Measurements from ENCODE around the gene QPCTL.
A peak's percentile ranks its signal among the peaks of the same experiment; 100 is the strongest.

QPCTL gene

GRCh38 chr19:45692187-45693105 is at the start of gene QPCTL:
TSS of gene QPCTL (plus strand) at chr19:45692666. CDS start at chr19:45692704, 38 bp downstream.
- DNase-seq: peak; percentile 96

GRCh38 chr19:45643024-45643926 is 49.2 kb upstream of the QPCTL start:
- peak; percentile 47 for DNase-seq

GRCh38 chr19:45643927-45644771 is 48.3 kb upstream of the QPCTL start:
- no peak for DNase-seq

- DNase-seq: no peak
These were observed 47.3 kb upstream of the QPCTL start for GRCh38 chr19:45645068-45645630.

- DNase-seq: peak; percentile 91
These were observed 46.7 kb upstream of the QPCTL start for GRCh38 chr19:45645631-45646344.

GRCh38 chr19:45646345-45646698 is 46.1 kb upstream of the QPCTL start:
- DNase-seq: no peak

GRCh38 chr19:45650722-45651121 is 41.7 kb upstream of the QPCTL start:
- DNase-seq: no peak

- no peak for DNase-seq
These were observed 38.8 kb upstream of the QPCTL start for GRCh38 chr19:45653634-45654033.

GRCh38 chr19:45655073-45655472 is 37.4 kb upstream of the QPCTL start:
- DNase-seq: no peak

- DNase-seq: no peak
These were observed 34.8 kb upstream of the QPCTL start for GRCh38 chr19:45657520-45658167.

GRCh38 chr19:45659096-45659729 is 33.3 kb upstream of the QPCTL start:
- no peak for DNase-seq

GRCh38 chr19:45660636-45661035 is 31.8 kb upstream of the QPCTL start:
- no peak for DNase-seq

GRCh38 chr19:45663800-45664199 is 28.7 kb upstream of the QPCTL start:
- DNase-seq: no peak

GRCh38 chr19:45664575-45664974 is 27.9 kb upstream of the QPCTL start:
- no peak for DNase-seq

- DNase-seq: no peak
These were observed 24.7 kb upstream of the QPCTL start, which contains the start of gene GIPR for GRCh38 chr19:45667620-45668341. TSS of gene GIPR (plus strand) at chr19:45668221. CDS start at chr19:45669521, 1,300 bp downstream.

- no peak for DNase-seq
These were observed 24.1 kb upstream of the QPCTL start for GRCh38 chr19:45668342-45668871.

GRCh38 chr19:45670670-45671453 is 21.6 kb upstream of the QPCTL start:
- DNase-seq: peak; percentile 30

GRCh38 chr19:45674946-45675345 is 17.5 kb upstream of the QPCTL start:
- DNase-seq: no peak

- DNase-seq: no peak
These were observed 15.6 kb upstream of the QPCTL start for GRCh38 chr19:45676851-45677263.

Data from NCI-H2227 treated with DMSO at 0.1 percent for 48 hours (cell line).